K562 (cell line): ENCODE measurements around the gene DEDD2. TPM values are rescaled to one million over a fixed set of nuclear protein-coding genes. Genes with fewer than 3 reads are reported as not detected.

ENCODE experiments used
- CREB1 ChIP-seq, 2 experiments: sonication (generic) in 1 of 2; formaldehyde crosslinking in 1 of 2; IDR thresholded peaks; 2 replicates each; pipeline versions ENCODE4 v1.6.1 to v1.8.0; 2012 to 2022; ENCODE audit warnings: inconsistent platforms in 1 of 2, mild to moderate bottlenecking in 1 of 2, missing genetic modification reagents in 1 of 2, moderate library complexity in 1 of 2
- DDX20 ChIP-seq: fragments of 450-650 bp; IDR thresholded peaks from 2 replicates; pipeline ENCODE4 v1.6.1; 2016; ENCODE audit warnings: missing genetic modification characterization, low read depth, mild to moderate bottlenecking, missing compliant biosample characterization, moderate library complexity
- ESRRA ChIP-seq: fragments of 450-650 bp; IDR thresholded peaks from 2 replicates; pipeline ENCODE4 v1.6.1; 2014; ENCODE audit warnings: low read depth, mild to moderate bottlenecking, moderate library complexity, borderline replicate concordance
- FOSL1 ChIP-seq: fragments of 200-800 bp; sonication (Bioruptor generic); conservative IDR thresholded peaks from 2 replicates; pipeline ENCODE4 v1.6.1; 2016; ENCODE audit warnings: missing genetic modification characterization, missing compliant biosample characterization
- FOXJ2 ChIP-seq: fragments of 200-800 bp; sonication (Bioruptor generic); IDR thresholded peaks from 2 replicates; pipeline ENCODE4 v1.6.1; 2016; ENCODE audit warnings: missing genetic modification characterization, missing compliant biosample characterization
- HDAC1 ChIP-seq, 2 experiments: fragments of 450-650 bp; IDR thresholded peaks; 2 replicates each; pipeline ENCODE4 v1.6.1; 2016 to 2017; ENCODE audit warnings: inconsistent platforms in 1 of 2, mild to moderate bottlenecking in 1 of 2, moderate library complexity in 1 of 2
- ILK ChIP-seq: fragments of 450-650 bp; IDR thresholded peaks from 2 replicates; pipeline ENCODE4 v1.6.1; 2016; ENCODE audit warnings: missing genetic modification characterization, low read depth, mild to moderate bottlenecking, missing compliant biosample characterization, moderate library complexity, borderline replicate concordance
- NEUROD1 ChIP-seq: fragments of 150-350 bp; IDR thresholded peaks from 2 replicates; pipeline ENCODE4 v1.6.1; 2014; ENCODE audit warnings: borderline replicate concordance, low read length, low read depth; ENCODE audit not compliant: partially characterized antibody
- NFIC ChIP-seq: fragments of 450-650 bp; IDR thresholded peaks from 2 replicates; pipeline ENCODE4 v1.6.1; 2017; ENCODE audit warnings: mild to moderate bottlenecking, inconsistent platforms
- PTBP1 ChIP-seq: fragments of 200-400 bp; formaldehyde crosslinking; IDR thresholded peaks from 2 replicates; pipeline ENCODE4 v1.6.1; 2017; ENCODE audit warnings: low read depth, low read length
- RREB1 ChIP-seq: fragments of 250-450 bp; sonication (Bioruptor Pico); IDR thresholded peaks from 2 replicates; pipeline ENCODE4 v1.4.0; 2020
- SMAD2 ChIP-seq: fragments of 150-350 bp; IDR thresholded peaks from 2 replicates; pipeline ENCODE4 v1.6.1; 2014; ENCODE audit warnings: low read depth, mild to moderate bottlenecking, low read length
- ZBTB12 ChIP-seq: fragments of 250-450 bp; sonication (Bioruptor Pico); IDR thresholded peaks from 2 replicates; pipeline ENCODE4 v1.4.0; 2020
- ZBTB33 ChIP-seq: sonication (generic); formaldehyde crosslinking; IDR thresholded peaks from 2 replicates; pipeline ENCODE4 v1.8.1; 2023; ENCODE audit warnings: mild to moderate bottlenecking, missing genetic modification reagents
- ZNF134 ChIP-seq: fragments of 250-450 bp; sonication (Bioruptor Pico); conservative IDR thresholded peaks from 2 replicates; pipeline ENCODE4 v1.4.0; 2020
- ZNF589 ChIP-seq: fragments of 200-800 bp; sonication (Bioruptor generic); IDR thresholded peaks from 2 replicates; pipeline ENCODE4 v1.6.1; 2016; ENCODE audit warnings: low read depth, missing genetic modification characterization, missing compliant biosample characterization
- ZNF655 ChIP-seq: fragments of 250-450 bp; sonication (Bioruptor Pico); IDR thresholded peaks from 2 replicates; pipeline ENCODE4 v1.5.0; 2021
- ZNF785 ChIP-seq: fragments of 250-450 bp; sonication (Bioruptor Pico); IDR thresholded peaks from 2 replicates; pipeline ENCODE4 v1.4.0; 2020; ENCODE audit warnings: mild to moderate bottlenecking
- polyA plus RNA-seq, 8 experiments: library from polyadenylated mRNA; depleted of rRNA in 4 of 8; stranded (reverse) in 5 of 8; unstranded in 3 of 8; fragments of >200 nt; fragmentation: Nextera tagmentation in 2 of 8; fragmentation: Illumina TruSeq in 1 of 8; extraction: Ambion mirVana in 2 of 8; extraction: Trizol in 1 of 8; gene quantifications; 2 replicates each; pipeline versions ENCODE4 v1.2.1 to v1.2.3, GENCODE V29; 2011 to 2014; ENCODE audit warnings: inconsistent platforms in 1 of 8, missing spikeins in 1 of 8
- total RNA-seq, 7 experiments: library from RNA; depleted of rRNA in 6 of 7; stranded (reverse); fragments of >200 nt in 6 of 7; fragmentation: Illumina TruSeq in 2 of 7; extraction: Trizol in 2 of 7; gene quantifications; 2 replicates each; pipeline versions ENCODE4 v1.2.1 to v1.2.3, GENCODE V29; 2011 to 2021; ENCODE audit warnings: low replicate concordance in 1 of 7

The DEDD2 gene
- total and polyA plus RNA-seq, 9 of the 15 experiments (the other 6 are each of a cell fraction or from before 2014, with no cell fraction given): 4.3 to 43.0 (median 29.2) TPM

- TF ChIP-seq RREB1 (CRISPR knock-in tag) (no peak), SMAD2 (no peak), NFIC (no peak), ZNF589 (CRISPR knock-in tag) (no peak), FOXJ2 (tag) (no peak), FOSL1 (peak; percentile 26; the same call in 1 of the 2 replicates), ZNF785 (CRISPR knock-in tag) (no peak), ESRRA (no peak), HDAC1 (IDR thresholded peaks at IDR 0.05) (no peak), ZNF655 (CRISPR knock-in tag) (no peak), DDX20 (tag) (no peak), ZBTB33 (CRISPR knock-in tag) (no peak), ZNF134 (CRISPR knock-in tag) (no peak), ILK (tag) (no peak), PTBP1 (no peak), NEUROD1 (no peak), ZBTB12 (CRISPR knock-in tag) (no peak), CREB1 (IDR thresholded peaks at IDR 0.05) (no peak), CREB1 (CRISPR knock-in tag; IDR thresholded peaks at IDR 0.05) (0 out of 2 replicates have a peak, but pooled peaks have one; percentile 29)
Measured at GRCh38 chr19:42184401-42184861, 33.0 kb downstream of the DEDD2 start (continued).
